HG02981 (cell line): ENCODE measurements around the gene SMARCB1.
"Not testable (repeated sequence)": the region's sequence is repeated elsewhere in the genome, so short reads cannot be mapped to it uniquely, and the experiment has no call there.

ENCODE experiments used
- ATAC-seq: cut with Tn5 transposase; IDR thresholded peaks from one replicate; pipeline ENCODE4 v1.9.1; 2021; ENCODE audit warnings: mild to moderate bottlenecking, moderate library complexity; ENCODE audit not compliant: unreplicated experiment

Gene SMARCB1

GRCh38 chr22:23841736-23842445 lies 55.1 kb downstream of the SMARCB1 start:
- no peak for ATAC-seq

- ATAC-seq, result no peak
These were observed 55.8 kb downstream of the SMARCB1 start for GRCh38 chr22:23842599-23842998.

GRCh38 chr22:23844739-23845202 lies 58.0 kb downstream of the SMARCB1 start:
- no peak for ATAC-seq

- ATAC-seq, result no peak
These were observed 58.7 kb downstream of the SMARCB1 start for GRCh38 chr22:23845265-23846080.

DNA sequence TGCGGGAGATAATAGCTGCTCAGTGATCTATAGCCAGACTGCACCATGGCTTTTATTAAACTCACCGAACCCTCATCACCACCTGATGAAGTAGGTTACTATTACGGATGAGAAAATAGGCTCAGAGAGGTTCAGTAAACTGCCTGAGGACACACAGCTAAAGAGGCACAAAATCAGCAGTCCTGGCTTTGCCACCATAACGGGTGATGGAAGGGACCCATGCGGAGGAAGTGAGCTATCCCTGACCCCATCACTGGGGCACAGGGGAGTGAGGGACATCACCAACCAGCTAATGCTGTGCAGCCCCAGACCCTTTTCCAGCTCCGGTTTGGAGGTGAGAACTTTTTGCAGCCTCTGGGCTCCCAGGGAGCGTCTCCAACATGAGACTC lies 59.3 kb downstream of the SMARCB1 start:
- no peak for ATAC-seq

DNA sequence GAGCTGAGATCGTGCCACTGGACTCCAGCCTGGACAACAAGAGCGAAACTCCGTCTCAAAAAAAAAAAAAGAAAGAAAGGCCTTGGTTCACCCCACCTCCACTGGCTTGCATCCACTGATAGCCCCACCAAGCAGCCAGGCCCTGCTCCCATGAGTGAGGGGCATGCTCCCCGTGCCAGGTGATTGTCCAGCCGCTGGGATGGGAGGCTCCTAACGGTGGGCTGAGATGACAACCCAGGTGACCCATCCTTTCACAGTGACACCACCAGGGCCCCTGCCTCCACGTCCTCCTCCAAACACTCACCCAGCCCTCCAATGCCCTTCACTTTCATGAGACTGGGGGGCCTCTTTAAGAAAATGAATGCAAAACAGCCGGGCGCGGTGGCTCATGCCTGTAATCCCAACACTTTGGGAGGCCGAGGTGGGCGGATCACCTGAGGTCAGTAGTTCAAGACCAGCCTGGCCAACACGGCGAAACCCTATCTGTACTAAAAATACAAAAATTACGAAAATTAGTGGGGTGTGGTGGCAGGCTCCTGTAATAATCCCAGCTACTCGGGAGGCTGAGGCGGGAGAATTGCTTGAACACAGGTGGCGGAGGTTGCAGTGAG lies 60.6 kb downstream of the SMARCB1 start:
- no peak for ATAC-seq

DNA sequence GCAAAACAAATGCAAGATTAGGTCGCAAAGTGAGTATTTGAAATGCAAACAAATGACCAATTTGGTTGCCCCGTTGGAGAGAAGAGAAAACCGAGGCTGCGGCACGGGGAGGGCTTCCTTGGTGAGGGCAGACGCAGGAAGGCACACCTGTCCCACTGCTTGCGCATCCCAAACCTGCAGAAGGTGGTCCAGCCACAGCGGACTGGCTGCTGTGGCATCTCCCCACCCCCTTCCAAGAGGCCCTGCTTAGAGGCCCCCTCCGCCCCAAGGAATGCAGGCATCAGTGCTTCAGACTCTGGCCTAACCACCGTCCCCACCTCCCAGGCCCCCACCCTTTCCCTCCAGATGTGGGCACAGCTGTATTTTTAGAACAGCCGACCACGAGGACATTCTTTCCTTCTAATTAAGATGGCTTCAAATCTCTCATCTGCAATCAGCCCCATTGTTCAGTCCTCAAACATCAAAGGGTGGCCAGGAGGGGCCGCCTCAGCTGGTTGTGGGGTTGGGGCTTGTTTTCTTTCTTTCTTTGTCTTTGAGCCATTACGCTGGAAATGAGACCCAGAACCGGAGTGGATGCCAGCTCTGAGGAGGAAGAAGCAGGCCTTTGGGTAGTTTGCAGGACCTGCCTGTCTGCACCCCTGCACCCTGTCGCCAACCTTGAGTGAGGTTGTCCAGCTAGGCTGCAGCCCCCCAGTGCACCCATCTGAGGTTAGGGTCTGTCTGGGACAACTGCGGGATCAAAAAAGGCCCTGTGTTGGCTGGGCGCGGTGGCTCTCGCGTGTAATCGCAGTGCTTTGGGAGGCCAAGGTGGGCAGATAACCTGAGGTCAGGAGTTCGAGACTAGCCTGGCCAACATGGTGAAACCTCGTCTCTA lies 61.5 kb downstream of the SMARCB1 start:
- no peak for ATAC-seq

- no peak for ATAC-seq
These were observed 62.5 kb downstream of the SMARCB1 start for GRCh38 chr22:23849009-23850006.

GRCh38 chr22:23850136-23850611 lies 63.4 kb downstream of the SMARCB1 start:
- ATAC-seq, result peak; percentile 72

GRCh38 chr22:23856721-23857605 lies 70.2 kb downstream of the SMARCB1 start:
- peak; percentile 35 for ATAC-seq

DNA sequence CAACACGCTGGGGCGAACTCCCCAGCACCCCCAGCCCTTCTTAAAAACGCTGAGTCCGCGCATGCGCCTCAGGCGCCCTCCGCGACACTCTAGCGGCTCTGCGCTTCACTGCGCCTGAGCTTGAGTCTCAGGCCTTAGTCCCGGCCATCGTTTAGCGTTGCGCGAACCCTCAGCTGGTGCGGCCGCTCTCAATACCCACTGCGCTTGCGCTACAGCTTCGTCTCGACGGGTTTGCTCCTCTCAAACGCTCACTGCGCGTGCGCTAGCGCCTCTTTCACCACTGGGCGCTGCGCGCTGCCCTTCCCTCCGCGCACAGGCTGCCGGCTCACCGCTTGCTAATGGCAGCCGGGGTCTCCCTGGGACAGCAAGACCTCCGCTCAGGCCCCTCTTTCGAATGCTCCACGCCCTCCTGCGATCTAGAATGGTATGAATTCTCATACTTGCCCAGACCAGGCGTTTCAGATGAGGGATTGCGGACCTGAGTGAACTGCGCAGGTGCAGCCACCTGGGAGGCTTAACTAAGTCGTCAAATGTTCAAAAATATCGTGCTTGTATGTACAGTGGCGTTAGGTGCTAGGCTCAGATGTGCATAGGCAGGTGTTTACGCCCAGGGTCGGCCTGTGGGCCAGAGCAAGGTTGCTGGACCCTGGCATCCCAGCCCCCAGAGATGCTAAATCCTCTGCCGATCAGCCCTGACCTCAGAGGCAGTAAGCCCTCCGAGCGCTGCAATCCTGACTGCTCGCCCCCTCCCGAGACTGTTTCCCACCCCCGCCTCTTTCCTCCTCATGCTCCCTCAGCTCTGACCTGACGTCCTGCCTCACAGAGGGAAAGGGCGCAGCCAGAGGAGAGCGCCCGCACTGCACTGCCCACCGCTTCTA lies 71.1 kb downstream of the SMARCB1 start, which contains the start of gene SLC2A11:
Gene SLC2A11 (plus strand): TSS at position 270 of the 878 bp plus-strand sequence. CDS start 125 bp downstream, at position 395.
- peak; percentile 94 for ATAC-seq

GRCh38 chr22:23858484-23858815 lies 71.7 kb downstream of the SMARCB1 start:
- ATAC-seq, result no peak

DNA sequence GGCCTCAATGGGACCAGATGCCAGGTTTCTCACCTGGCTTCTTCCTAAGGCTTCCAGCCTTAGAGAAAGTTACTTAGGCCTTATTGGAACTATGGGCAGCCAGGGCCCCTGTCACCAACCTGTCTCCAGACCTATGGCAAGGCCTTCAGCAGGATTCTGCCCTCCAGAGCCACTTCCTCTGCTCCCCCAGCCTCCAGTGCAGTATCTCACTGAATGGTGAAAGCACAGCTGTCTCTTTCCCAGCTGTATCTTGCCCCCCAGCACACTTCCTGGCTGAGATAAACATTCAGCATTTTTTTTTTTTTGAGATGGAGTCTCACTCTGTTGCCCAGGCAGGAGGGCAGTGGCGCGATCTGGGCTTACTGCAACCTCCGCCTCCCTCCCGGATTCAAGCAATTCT lies 72.4 kb downstream of the SMARCB1 start:
- ATAC-seq, result no peak

- ATAC-seq, result not testable (repeated sequence)
These were observed 73.4 kb downstream of the SMARCB1 start for GRCh38 chr22:23860187-23860586.

GRCh38 chr22:23862103-23862502 lies 75.3 kb downstream of the SMARCB1 start:
- ATAC-seq, result no peak

DNA sequence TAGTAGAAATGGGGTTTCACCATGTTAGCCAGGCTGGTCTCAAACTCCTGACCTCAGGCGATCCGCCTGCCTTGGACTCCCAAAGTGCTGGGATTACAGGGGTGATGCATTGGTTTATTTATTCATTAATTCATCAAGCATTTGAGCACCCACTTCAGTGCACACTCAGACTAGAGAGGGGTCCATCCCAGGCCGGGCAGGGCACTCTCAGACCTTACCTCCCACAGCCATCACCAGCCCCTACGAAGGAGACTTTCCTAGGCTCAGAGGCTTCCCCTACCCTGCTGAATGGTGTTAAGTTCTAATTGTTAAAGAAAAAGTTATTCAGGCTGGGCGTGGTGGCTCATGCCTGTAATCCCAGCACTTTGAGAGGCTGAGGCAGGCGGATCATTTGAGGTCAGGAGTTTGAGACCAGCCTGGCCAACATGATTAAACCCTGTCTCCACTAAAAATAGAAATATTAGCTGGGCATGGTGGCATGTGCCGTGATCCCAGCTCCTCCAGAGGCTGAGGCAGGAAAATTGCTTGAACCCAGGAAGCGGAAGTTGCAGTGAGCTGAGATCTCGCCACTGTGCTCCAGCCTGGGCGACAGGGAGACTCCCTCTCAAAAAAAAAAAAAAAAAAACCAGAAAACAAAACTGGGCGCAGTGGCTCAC lies 77.9 kb downstream of the SMARCB1 start:
- ATAC-seq, result not testable (repeated sequence)

GRCh38 chr22:23868580-23868979 lies 81.8 kb downstream of the SMARCB1 start:
- no peak for ATAC-seq
